H1 (cell line): ENCODE data around the gene GRM4.

Source experiments
- CTCF ChIP-seq, 3 experiments: IDR thresholded peaks; 1 replicate in 2 of 3; 2 replicates in 1 of 3; pipeline versions ENCODE4 v1.5.1 to v1.6.1; 2011; ENCODE audit warnings: low read length in 3 of 3, mild to moderate bottlenecking in 3 of 3, inconsistent platforms in 2 of 3, low read depth in 1 of 3, moderate library complexity in 1 of 3; ENCODE audit not compliant: insufficient read depth in 1 of 3; ENCODE audit errors: control extremely low read depth in 1 of 3
- EZH2 ChIP-seq: fragments of 200-600 bp; sonication (generic); IDR thresholded peaks from 2 replicates; pipeline ENCODE4 v1.7.1; 2012; ENCODE audit warnings: low read depth, mild to moderate bottlenecking, moderate library complexity, low read length, inconsistent platforms; ENCODE audit not compliant: severe bottlenecking
- JUN ChIP-seq: IDR thresholded peaks from 2 replicates; pipeline ENCODE4 v1.6.1; 2011; ENCODE audit warnings: low read depth, mild to moderate bottlenecking, improper control_type of control experiment, low read length
- KDM1A ChIP-seq: fragments of 200-600, 300-600 bp; sonication (generic); IDR thresholded peaks from 2 replicates; pipeline ENCODE4 v1.7.1; 2016; ENCODE audit warnings: mild to moderate bottlenecking, low read length, borderline replicate concordance
- KDM5A ChIP-seq: fragments of 200-600 bp; IDR thresholded peaks from 2 replicates; pipeline ENCODE4 v1.7.1; 2012; ENCODE audit warnings: mild to moderate bottlenecking, low read length, inconsistent platforms, mixed read lengths
- MAX ChIP-seq: IDR thresholded peaks from 2 replicates; pipeline ENCODE4 v1.6.1; 2012; ENCODE audit warnings: inconsistent platforms
- PHF8 ChIP-seq: fragments of 200-600 bp; sonication (generic); conservative IDR thresholded peaks from 2 replicates; pipeline ENCODE4 v1.7.1; 2012; ENCODE audit warnings: low read depth, mild to moderate bottlenecking, inconsistent platforms, low read length, moderate library complexity
- RXRA ChIP-seq: IDR thresholded peaks from 2 replicates; pipeline ENCODE4 v1.6.1; 2011; ENCODE audit warnings: low read depth, mild to moderate bottlenecking, low read length, moderate library complexity; ENCODE audit not compliant: insufficient read depth
- SIN3A ChIP-seq, 2 experiments: IDR thresholded peaks in 1 of 2; conservative IDR thresholded peaks in 1 of 2; 2 replicates each; pipeline ENCODE4 v1.6.1; 2011 to 2012; ENCODE audit warnings: low read length in 2 of 2, improper control_type of control experiment in 1 of 2, low read depth in 1 of 2, mild to moderate bottlenecking in 1 of 2
- SP4 ChIP-seq: IDR thresholded peaks from 2 replicates; pipeline ENCODE4 v1.6.1; 2012; ENCODE audit warnings: low read length, inconsistent platforms
- ZNF274 ChIP-seq: IDR thresholded peaks from 2 replicates; pipeline ENCODE4 v1.7.0; 2012; ENCODE audit warnings: low read length, borderline replicate concordance; ENCODE audit errors: extremely low read depth

GRCh38 chr6:34053721-34054120 lies 92.2 kb downstream of the GRM4 start:
- no peak for TF ChIP-seq CTCF (IDR thresholded peaks at IDR 0.05; ENCODE audit: control extremely low read depth in 1 of 3, insufficient read depth in 1 of 3, low read depth in 1 of 3, low read length in 3 of 3)
- TF ChIP-seq RXRA: no peak
- TF ChIP-seq SP4: no peak
- no peak for TF ChIP-seq SIN3A (conservative IDR thresholded peaks at IDR 0.05 in 1 of 2, IDR thresholded peaks at IDR 0.05 in 1 of 2; ENCODE audit: low read depth in 1 of 2, low read length in 2 of 2)
- TF ChIP-seq ZNF274: no peak
- no peak for TF ChIP-seq KDM1A
- no peak for TF ChIP-seq JUN
- no peak for TF ChIP-seq EZH2
- TF ChIP-seq PHF8: no peak
- no peak for TF ChIP-seq MAX
- TF ChIP-seq KDM5A: no peak
